GM19452 (cell line): ENCODE data around the gene MBTPS2.
"Not testable (repeated sequence)": the region's sequence is repeated elsewhere in the genome, so short reads cannot be mapped to it uniquely, and the experiment has no call there.

ENCODE experiments used
- ATAC-seq: cut with Tn5 transposase; IDR thresholded peaks from one replicate; pipeline ENCODE4 v1.9.1; 2021; ENCODE audit not compliant: unreplicated experiment

Gene MBTPS2

DNA sequence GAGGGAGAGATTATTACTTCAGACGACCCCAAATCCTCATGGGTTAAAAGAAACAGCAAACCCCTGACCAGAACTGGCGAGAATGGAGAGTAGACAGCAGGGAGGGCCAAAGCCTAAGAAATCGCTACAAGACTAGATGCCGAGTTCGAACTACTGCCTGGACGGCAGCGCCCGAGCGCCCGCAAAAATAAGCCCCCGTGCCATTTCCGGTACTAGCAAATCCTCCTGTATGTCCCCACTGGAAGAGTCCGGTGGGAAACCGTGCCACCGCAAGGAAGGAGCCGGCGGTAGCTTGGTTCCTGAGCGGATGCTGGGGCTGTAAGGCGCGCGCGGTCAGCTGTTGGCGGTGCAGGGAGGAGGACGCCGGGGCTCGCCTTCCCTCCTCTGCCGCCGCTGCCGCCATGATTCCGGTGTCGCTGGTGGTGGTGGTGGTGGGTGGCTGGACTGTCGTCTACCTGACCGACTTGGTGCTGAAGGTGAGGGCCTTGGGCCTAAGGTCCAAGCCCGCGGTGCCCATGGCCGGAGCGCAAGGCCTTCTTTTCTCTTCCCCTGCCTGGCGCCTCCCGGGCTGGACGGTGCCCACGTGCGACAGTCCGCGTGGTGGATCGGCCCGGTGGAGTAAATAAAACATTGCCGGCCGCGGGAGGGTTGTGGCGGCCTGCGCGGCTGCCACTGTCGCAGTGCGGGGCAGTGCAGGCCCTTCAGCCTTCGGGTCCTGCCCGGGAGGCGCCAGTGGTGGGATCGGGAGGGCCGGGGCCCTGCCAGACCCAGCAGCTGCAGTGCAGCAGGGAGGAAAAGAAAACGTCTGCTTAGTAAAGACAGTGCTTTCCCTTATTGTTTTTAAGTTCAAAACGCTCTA is at the start of gene MBTPS2:
Gene MBTPS2 (plus strand): TSS at position 284 of the 859 bp plus-strand sequence. CDS start 118 bp downstream, at position 402.
- peak; percentile 83 for ATAC-seq

DNA sequence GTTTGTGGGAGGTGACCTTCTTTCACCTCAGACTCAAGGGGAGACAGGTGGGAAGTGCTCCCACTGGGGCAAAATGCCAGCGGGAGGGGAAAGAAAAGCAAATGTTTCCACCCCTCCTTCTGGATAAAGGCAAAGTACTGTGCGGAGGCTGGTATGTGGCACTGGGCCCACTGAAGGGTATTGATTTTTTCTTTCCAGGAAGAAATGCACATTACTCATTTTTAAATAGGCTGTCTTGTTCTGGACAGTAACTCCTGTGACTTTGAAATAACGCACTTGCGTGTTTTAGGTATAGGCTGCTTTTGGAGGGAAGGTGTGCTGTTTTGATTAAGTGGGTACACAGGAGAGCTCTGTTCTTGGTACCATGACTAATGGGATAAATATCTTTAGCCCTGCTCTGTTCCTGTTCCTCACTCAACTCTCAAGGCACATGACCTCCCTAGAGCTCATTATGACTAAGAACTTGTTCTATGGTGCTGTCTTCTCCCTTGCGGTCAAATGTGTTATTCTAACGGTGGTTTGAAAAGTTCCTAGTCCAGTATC is 40.7 kb upstream of the MBTPS2 start:
- ATAC-seq: no peak

DNA sequence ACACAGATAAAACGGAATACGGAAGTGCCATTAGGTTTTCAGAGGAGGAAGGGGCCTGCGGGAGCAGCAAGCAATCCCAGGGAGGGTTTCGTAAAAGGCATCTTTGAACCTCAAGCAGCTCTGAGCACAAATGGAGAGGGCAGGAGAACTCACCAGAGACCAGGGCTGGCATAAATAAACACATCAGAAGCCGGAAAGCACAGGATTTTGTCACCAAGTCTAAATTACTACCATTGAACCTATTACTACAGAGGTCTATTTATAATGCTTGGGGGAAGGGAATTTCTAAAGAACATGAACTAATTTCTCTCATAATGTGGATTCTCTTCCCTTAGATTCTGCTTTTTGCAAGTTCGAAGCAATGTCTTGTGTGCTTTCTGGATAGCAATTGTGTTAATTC is 39.6 kb upstream of the MBTPS2 start:
- no peak for ATAC-seq

DNA sequence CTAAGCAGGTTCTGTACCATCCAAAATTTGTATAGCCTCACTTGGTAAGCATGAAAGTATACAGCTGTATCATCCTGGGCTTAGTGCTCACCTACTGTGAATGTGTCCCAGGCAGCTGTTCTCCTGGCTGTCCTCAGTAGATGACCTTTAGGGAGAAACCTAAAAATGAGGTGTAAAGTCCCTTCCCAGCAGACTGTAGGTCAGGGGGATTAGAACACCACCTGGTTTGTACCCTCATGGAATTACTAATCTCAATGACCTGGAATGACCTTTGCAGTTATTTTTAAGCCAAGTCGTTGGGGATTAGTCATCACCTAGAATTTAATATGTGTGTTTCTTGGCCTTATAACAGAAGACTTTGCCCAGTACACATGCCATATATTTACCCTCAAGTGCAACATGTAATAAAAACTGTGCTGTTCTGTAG is 39.1 kb upstream of the MBTPS2 start:
- ATAC-seq: no peak

DNA sequence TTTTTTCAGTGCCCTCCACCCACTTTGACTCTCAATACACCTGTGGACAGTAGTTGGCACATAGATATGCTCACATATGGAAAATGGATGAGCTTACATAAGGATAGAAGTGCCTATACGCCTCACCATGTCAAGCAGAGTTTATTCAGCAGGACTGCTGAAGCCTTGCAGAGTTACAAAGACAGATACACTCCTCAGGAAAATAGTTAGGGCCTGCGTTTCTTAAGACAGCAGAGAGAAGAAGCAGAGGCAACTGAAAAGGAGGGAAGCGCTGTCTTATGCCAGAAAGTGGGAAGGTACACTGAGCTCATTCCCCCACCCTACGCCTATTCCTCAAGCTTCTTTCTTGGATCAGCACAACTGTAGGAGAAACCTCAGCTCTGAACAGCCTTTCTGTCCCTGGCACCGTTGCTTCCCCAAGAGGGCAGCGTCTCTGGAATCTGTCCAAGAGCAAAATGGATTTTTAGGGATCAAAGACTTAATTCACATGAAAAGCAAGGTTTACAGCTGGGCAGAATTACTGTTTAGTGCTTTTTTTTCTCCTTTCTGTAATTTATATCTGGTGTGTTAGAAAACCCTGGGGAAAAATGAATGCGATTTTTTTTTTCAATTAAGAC is 37.3 kb upstream of the MBTPS2 start:
- ATAC-seq: no peak

DNA sequence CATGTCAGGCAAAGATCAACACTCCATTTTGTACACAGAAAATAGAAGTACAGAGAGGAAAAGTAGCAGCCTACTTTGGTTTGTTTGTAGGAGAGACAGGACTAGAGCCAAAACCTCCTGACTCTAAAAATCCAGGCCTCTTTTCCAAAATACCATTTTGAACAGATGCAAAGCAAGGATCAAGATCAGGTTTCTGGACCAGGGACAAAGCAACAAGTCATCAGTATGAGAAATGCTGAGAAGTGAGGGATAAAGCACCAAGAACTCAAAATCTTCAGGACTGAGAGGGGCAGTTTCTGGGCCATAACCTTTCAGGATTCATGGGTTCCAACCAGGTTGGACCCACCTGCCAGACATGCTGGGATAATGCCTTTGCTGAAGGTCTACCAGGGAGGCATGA is 36.6 kb upstream of the MBTPS2 start:
- no peak for ATAC-seq

DNA sequence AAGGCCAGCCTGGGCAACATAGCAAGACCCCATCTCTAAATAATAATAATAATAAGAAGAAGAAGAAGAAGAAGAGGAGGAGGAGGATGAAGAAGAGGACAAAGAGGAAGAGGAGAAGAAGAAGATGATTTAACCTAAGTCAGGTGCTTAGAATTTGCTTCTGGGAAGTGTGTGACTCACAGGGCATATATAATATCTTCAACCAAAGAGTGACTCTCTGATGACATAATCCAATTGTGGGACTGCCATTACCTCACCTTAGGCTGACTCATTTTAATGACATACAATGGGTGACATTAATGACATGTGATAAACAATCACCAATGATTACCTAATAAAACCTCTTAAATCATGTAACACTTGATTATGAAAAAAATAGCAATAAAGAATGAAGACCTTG is 32.7 kb upstream of the MBTPS2 start:
- no peak for ATAC-seq

DNA sequence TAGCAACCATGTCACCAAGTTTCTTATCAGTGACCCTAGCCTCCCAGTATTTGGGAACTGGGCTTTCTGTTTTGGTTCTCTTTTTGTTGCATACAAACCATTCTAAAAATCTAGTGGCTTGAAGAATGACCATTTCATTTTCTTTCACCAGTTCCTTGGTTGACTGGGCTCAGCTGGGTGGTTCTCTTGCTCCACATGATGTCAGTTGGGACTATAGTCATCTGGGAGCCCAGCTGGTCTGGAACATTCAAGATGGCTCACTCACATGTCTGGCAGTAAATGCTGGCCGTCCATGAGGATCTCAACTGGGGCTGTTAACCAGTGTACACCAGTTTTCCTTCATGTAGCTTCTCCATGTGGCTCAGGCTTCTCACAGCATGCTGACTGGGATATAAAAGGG is 27.6 kb upstream of the MBTPS2 start:
- no peak for ATAC-seq

DNA sequence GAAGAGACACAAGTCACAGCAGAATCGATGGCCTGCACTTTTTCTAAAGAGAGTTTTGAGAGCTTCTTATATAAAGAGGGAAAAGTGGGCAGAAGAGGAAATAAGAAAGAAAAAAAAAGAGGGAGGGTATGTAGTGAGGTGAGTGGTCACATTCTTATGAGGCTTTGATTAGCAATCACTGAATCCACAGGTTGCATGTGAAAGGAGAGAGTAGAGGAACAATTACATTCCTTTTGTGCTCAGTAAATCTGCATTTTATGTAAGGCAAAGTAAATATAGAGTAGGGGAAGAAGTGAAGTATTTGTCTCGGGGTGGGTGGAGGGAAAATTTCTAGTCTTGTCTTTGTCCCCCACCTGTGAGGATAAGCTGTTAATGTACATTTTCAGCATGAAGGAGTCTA is 26.8 kb upstream of the MBTPS2 start:
- ATAC-seq: no peak

DNA sequence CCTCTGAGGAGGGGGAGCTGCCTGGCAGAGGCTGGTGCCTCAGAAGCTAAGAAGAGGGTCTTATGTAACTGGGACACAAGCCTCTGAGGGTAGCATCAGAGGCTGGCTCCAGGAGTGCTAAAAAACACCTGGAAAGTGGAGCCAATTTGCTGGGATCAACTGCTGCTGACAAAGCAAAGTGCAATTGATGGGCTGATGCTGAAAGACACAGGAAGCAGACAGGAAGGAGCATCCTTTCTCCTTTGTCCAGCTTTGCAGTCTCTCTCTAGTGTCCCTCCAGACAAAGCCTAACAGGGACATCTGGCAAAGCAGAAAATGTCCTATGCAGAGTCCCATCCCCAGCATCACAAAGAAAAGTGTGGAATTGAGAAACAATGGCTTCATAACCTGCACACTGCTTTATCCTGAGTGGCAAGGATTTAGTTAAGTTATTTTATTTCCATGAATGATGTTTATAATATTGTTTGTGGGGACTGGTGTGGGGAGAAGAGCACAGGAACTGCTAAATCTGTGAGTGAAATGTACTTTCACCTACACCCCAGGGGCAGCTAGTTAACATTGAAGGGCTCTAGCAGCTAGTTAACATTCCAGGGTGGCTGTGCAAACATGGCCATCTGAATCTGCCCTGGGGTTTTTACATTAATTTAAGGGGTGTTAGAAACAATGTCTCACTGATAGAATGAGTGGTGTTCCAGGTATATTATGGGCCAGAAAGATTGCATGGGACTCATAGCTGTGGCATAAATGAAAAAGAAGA is 25.6 kb upstream of the MBTPS2 start:
- no peak for ATAC-seq

DNA sequence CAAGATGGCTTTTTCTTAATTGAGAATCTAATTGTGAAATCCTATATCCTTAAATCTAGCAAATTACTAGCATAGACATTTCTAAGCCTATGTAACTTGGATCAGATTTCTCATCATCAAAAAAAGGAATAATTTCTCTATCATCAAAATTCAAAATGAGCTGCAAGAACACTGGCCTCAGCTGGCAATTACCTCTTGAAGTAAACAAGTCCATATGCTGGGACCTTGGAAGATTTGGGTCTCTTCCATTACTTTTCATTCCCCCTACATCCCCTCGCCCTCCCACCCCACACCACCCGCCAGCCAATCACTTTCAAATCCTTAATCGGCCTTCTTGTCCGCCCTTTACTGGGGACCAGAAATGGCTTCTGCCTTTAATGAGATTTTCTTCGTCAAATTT is 23.3 kb upstream of the MBTPS2 start:
- ATAC-seq: no peak

DNA sequence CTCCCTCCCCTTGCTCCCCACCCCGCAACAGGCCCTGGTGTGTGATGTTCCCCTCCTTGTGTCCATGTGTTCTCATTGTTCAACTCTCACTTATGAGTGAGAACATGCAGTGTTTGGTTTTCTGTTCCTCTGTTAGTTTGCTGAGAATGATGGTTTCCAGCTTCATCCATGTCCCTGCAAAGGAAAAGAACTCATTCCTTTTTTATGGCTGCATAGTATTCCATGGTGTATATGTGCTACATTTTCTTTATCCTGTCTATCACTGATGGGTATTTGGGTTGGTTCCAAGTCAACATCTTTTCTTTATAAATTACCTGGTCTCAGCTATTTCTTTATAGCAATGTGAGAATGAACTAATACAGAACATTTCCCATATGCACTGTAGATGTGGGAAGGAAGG is 19.2 kb upstream of the MBTPS2 start:
- not testable (repeated sequence) for ATAC-seq

DNA sequence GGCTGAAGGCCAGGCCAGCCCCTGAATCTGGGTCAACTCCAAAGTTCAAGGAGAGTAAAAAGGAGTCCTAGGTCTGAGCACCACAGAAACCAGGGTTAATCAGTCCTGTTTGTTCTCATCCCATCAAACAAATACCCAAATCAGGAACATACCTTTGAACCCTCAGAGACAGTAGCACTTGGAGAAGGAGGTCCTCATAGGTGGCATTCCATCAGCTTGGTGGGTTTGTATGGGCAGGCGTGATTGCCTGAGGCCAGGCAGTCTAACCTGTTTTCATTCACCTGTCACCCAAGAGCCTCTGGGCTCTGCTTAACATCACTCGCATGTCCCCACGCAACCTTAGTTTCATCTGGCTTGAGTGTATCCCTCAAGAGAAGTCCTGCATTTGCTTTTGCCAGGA is 17.5 kb upstream of the MBTPS2 start:
- ATAC-seq: no peak

DNA sequence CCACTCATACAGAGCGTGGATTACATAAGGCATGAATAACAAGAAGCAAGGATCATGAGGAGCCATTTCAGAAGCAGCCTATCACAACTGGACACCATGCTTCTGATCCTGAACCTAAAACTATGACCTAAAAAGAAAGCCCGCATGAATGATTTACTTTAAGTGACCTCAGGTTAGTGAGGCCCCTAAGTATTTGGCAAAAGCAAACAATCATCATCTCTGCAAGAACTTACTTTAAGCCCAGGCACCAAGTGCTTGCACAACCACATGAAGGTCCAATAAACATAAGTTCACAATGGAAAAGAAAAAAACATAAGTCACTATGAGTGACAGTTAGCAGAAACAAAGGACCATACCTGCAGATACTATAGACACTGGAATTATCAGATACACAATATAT is 7.9 kb upstream of the MBTPS2 start:
- ATAC-seq: no peak

DNA sequence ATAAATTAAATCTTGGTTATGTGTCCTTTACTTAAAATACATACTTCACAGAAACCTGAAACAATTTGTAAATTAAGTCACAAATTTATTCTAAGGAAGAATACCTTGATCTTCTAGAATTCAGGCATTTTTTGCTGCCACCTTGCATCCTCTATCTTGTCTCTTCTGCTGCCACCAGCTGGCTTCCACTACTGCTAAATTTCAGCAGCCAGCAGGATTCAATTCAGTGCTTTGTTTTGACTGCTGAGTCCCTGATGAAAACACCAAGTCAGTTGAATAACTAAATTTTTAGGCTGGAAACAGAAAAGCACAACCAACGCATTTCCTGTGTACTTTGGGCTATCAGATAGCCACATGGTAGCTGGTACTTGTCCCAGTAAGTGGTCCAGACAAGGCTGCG is 2.4 kb upstream of the MBTPS2 start:
- ATAC-seq: no peak

DNA sequence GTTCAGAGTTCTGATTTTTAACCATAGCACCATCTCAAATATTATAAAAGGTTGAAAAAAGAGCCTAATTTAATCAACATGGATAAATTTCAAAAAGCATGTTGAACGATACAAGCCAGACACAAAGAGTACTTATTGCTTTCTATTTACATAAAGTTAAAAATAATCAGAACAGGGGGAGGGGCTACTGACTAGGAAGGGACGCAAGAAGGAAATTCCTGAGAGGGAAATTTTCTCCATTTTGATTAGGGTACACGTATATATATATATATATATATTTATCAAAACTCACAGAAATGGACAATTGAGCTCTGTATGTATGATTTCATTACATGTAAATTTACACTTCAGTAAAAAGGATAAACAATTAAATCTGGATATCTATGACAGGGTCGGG is 482 bp upstream of the MBTPS2 start:
- ATAC-seq: no peak

DNA sequence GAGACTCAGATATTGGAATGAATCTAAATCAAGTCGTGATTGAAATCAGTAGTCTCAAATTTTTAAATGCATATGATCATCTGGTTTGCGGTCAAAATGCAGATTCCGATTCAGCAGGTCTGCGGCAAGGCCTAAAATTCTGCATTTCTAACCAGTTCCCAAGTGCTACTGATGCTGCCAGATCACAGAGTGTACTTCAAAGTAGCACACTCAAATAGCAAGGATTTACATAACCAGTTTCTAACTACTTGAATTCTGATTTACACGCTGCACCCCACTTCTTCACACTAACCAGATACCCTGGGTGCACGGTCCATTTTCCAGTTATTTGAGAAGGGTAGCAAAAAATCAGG is 752 bp downstream of the MBTPS2 start:
- peak; percentile 19 for ATAC-seq

DNA sequence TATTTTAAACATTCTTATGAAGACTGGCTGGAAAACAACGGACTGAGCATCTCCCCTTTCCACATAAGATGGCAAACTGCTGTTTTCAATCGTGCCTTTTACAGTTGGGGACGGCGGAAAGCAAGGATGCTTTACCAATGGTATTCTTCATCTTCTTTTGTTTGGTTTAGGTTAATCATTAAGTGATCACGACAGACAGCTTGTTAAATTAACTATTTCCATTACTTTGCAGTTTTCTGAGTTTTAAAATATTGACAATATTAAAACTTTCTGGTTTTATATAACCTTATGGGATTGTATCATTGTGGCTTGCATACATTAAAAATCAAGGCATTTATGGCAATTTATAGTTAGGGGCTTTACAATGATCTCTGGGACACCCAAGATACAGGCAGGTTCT is 3.8 kb downstream of the MBTPS2 start:
- no peak for ATAC-seq

DNA sequence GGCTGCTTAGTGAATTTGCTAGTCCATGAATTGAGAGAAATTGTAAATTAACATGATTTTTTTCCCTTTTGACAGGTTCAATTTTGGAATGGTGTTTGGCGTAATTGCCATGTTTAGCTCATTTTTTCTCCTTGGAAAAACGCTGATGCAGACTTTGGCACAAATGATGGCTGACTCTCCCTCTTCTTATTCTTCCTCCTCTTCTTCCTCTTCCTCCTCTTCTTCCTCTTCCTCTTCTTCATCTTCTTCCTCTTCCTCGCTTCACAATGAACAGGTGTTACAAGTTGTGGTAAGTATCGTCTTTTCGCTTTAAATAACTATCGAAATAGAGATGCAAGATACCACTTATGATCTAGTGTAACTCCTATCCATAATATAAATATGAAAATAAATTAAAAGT is 5.7 kb downstream of the MBTPS2 start:
- no peak for ATAC-seq

DNA sequence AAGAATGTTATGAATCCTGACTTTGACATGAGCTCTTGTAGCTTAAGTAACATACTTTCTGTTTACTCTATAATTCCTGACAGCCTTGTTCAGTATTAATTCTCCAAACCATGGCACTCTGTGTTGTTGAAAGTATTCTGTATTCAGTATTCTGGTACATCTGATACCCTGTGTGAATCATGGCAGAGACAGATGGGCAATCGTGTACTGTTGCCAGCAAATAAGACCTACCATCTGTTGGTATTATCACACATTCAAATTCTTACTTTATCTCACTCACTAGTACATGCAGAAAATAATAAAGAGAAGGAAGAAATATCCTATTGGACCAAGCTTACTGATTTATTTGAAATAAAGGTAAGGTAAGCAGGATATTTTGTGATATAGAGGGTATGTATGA is 7.9 kb downstream of the MBTPS2 start:
- ATAC-seq: no peak

DNA sequence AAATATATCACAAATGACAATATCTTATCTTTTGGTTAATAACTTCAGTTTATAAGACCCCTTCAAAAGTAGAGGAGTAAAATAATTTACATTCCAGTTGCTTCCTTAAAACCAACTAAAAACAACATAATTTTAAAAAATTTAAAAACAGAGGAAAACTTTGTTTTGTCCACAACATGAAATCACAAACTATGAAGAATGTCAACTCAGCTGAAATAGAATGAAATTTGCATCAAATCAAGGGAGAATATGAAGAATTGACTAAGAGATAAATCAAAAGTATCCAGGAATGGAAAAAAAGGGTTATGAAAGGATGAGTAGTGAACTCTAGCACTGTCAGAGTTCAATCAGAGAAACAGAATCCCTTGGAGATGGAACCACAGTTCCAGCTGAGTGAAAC is 14.2 kb downstream of the MBTPS2 start:
- no peak for ATAC-seq

DNA sequence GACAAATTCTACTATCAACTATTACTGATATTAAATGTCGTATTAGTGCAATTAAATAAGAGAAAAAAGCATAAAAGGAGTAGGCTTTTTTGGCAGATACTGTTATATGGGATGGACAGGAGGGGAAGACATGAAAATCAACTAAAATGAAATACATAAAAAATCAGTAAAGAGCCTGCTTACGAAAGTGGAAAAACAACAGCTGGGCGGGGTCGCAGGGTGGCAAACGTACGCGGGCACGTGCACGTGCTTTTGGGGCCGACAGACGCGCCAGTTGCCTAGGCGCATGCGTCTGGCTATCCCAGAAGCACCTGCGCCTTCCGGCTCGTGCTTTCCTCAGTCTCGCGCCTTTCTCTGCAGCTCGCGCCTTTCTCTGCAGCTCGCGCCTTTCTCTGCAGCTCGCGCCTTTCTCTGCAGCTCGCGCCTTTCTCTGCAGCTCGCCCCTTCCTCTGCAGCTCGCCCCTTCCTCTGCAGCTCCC is 16.6 kb downstream of the MBTPS2 start, which contains the start of gene YY2:
Gene YY2 (plus strand): TSS at position 51 of the 479 bp plus-strand sequence. CDS start 498 bp downstream, outside the sequence.
- no peak for ATAC-seq
